OCI-LY1 (cell line): ENCODE data around the gene FDX1.

ENCODE experiments used
- H2AFZ ChIP-seq: fragments of 200-600 bp; sonication (generic), shearing (Covaris generic); 2 replicates; pipeline ENCODE4 v1.6.0; 2014; ENCODE audit warnings: antibody characterized with exemption, mild to moderate bottlenecking, low read length
- H3F3A ChIP-seq: fragments of 200-600 bp; sonication (generic), shearing (Covaris generic); 2 replicates; pipeline ENCODE4 v1.6.0; 2014; ENCODE audit warnings: mild to moderate bottlenecking, antibody characterized with exemption, low read length, moderate library complexity; ENCODE audit not compliant: insufficient read depth
- H3K27ac ChIP-seq: fragments of 200-600 bp; sonication (generic); 2 replicates; pipeline ENCODE4 v1.5.1; 2014; ENCODE audit warnings: low read length, mixed run types, mild to moderate bottlenecking, low read depth; ENCODE audit not compliant: poor library complexity, severe bottlenecking
- H3K27me3 ChIP-seq: fragments of 200-600 bp; sonication (generic); 2 replicates; pipeline ENCODE4 v1.6.0; 2014; ENCODE audit warnings: antibody characterized with exemption, mild to moderate bottlenecking, low read length, moderate library complexity; ENCODE audit not compliant: insufficient read depth
- H3K36me3 ChIP-seq: fragments of 200-600 bp; sonication (generic); 2 replicates; pipeline ENCODE4 v1.6.1; 2014; ENCODE audit warnings: mild to moderate bottlenecking, antibody characterized with exemption, low read length, moderate library complexity, mixed read lengths; ENCODE audit not compliant: insufficient read depth
- H3K4me1 ChIP-seq: fragments of 200-600 bp; sonication (generic); 2 replicates; pipeline ENCODE4 v1.5.1; 2014; ENCODE audit warnings: mild to moderate bottlenecking, low read length, moderate library complexity; ENCODE audit not compliant: insufficient read depth, severe bottlenecking
- H3K4me2 ChIP-seq: fragments of 200-600 bp; sonication (generic), shearing (Covaris generic); 2 replicates; pipeline ENCODE4 v1.6.1; 2014; ENCODE audit warnings: low read length
- H3K4me3 ChIP-seq: fragments of 200-600 bp; sonication (generic); 2 replicates; pipeline ENCODE4 v1.5.1; 2014; ENCODE audit warnings: low read length, low read depth, mild to moderate bottlenecking, mixed read lengths; ENCODE audit not compliant: poor library complexity, severe bottlenecking
- H3K79me2 ChIP-seq: fragments of 200-600 bp; shearing (Covaris generic); 2 replicates; pipeline ENCODE4 v1.6.1; 2016; ENCODE audit warnings: mixed run types, low read length, mixed read lengths; ENCODE audit not compliant: insufficient read depth
- H3K9ac ChIP-seq: fragments of 200-600 bp; sonication (generic), shearing (Covaris generic); 2 replicates; pipeline ENCODE4 v1.6.1; 2014; ENCODE audit warnings: mild to moderate bottlenecking, low read length, mixed read lengths
- H3K9me2 ChIP-seq: fragments of 200-600 bp; sonication (generic), shearing (Covaris generic); 2 replicates; pipeline ENCODE4 v1.6.1; 2014; ENCODE audit warnings: low read depth, mild to moderate bottlenecking, low read length, mixed read lengths
- H3K9me3 ChIP-seq: fragments of 200-600 bp; shearing (Covaris generic); 2 replicates; pipeline ENCODE4 v1.6.1; 2014; ENCODE audit warnings: low read length, mixed read lengths
- H4K20me1 ChIP-seq: fragments of 200-600 bp; sonication (generic), shearing (Covaris generic); 2 replicates; pipeline ENCODE4 v1.6.0; 2016; ENCODE audit warnings: mild to moderate bottlenecking, low read length; ENCODE audit not compliant: insufficient read depth
- EZH2 ChIP-seq: fragments of 200-600 bp; sonication (generic), shearing (Covaris generic); IDR thresholded peaks from 2 replicates; pipeline ENCODE4 v1.8.0; 2017; ENCODE audit warnings: borderline replicate concordance, mixed run types, mild to moderate bottlenecking, antibody characterized with exemption, low read length, moderate library complexity, mixed read lengths
- TF ChIP-seq, protein P1 (sequence below): fragments of 200-600 bp; sonication (generic), shearing (Covaris generic); IDR thresholded peaks from 2 replicates; pipeline ENCODE4 v1.5.1; 2017; ENCODE audit warnings: mild to moderate bottlenecking, antibody characterized with exemption, low read length, moderate library complexity, mixed read lengths

The FDX1 gene

DNA sequence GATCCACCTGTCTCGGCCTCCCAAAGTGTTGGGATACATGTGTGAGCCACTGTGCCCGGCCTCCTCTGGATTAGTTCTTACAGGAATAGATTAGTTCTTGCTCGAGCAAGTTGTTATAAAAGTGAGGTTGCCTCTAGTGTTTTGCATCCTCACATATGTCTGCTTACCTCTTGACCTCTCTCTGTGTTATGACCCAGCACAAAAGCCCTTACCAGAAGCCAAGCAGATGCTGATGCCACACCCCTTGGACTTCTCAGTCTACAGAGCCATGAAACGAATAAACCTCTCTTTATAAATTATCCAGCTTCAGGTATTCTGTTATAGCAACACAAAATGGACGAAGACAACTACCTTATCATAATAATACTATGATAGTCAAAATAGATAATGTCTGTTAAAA is 22.4 kb upstream of the FDX1 start:
- Histone ChIP-seq H3K4me2 (no peak overlapping the region), H3K9me3 (peaks cover 2% of the 10 kb centered on the region; the same call in 1 of the 2 replicates), H3K27ac (no peak overlapping the region), H3K4me1 (no peaks in the 10 kb centered on the region), H3K79me2 (no peaks in the 10 kb centered on the region), H3K36me3 (no peaks in the 10 kb centered on the region), H3K9ac (no peak overlapping the region), H4K20me1 (no peaks in the 10 kb centered on the region), H3K27me3 (peaks cover 7% of the 10 kb centered on the region; the same call in 1 of the 2 replicates), H3F3A (no peaks in the 10 kb centered on the region), H3K9me2 (no peaks in the 10 kb centered on the region), H2AFZ (no peak overlapping the region), H3K4me3 (no peak overlapping the region)
- TF ChIP-seq, protein P1, sequence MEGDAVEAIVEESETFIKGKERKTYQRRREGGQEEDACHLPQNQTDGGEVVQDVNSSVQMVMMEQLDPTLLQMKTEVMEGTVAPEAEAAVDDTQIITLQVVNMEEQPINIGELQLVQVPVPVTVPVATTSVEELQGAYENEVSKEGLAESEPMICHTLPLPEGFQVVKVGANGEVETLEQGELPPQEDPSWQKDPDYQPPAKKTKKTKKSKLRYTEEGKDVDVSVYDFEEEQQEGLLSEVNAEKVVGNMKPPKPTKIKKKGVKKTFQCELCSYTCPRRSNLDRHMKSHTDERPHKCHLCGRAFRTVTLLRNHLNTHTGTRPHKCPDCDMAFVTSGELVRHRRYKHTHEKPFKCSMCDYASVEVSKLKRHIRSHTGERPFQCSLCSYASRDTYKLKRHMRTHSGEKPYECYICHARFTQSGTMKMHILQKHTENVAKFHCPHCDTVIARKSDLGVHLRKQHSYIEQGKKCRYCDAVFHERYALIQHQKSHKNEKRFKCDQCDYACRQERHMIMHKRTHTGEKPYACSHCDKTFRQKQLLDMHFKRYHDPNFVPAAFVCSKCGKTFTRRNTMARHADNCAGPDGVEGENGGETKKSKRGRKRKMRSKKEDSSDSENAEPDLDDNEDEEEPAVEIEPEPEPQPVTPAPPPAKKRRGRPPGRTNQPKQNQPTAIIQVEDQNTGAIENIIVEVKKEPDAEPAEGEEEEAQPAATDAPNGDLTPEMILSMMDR = no peak
- no peak for TF ChIP-seq EZH2

DNA sequence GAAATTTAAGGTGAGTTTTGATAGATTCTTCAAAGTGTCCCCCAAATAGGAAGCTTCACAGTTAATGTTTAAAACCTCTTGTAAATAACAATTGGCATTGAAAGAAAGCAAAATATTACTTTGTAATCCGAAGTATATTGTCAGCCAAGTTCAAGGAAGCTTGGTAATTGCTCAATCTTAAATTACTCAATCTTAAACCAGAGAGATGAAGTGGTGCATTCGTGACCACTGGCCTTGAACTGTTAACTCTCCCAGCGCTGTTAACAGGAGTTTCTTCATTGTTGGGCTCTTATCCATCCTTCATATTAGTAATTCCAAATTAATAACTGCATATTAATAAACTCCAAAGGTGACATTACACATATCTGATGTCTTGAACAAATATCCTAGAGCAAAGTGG is 20.6 kb upstream of the FDX1 start:
- Histone ChIP-seq H3K9me3 (peaks cover 2% of the 10 kb centered on the region; the same call in 1 of the 2 replicates), H3K4me3 (no peak overlapping the region), H3K9me2 (no peaks in the 10 kb centered on the region), H3K27ac (no peak overlapping the region), H3K9ac (no peak overlapping the region), H3F3A (no peaks in the 10 kb centered on the region), H2AFZ (no peak overlapping the region), H3K4me1 (no peaks in the 10 kb centered on the region), H3K4me2 (no peak overlapping the region), H4K20me1 (no peaks in the 10 kb centered on the region), H3K79me2 (no peaks in the 10 kb centered on the region), H3K36me3 (no peaks in the 10 kb centered on the region), H3K27me3 (peaks cover 7% of the 10 kb centered on the region; the same call in 1 of the 2 replicates)
- TF ChIP-seq, protein P1 = no peak
- TF ChIP-seq EZH2 = no peak

DNA sequence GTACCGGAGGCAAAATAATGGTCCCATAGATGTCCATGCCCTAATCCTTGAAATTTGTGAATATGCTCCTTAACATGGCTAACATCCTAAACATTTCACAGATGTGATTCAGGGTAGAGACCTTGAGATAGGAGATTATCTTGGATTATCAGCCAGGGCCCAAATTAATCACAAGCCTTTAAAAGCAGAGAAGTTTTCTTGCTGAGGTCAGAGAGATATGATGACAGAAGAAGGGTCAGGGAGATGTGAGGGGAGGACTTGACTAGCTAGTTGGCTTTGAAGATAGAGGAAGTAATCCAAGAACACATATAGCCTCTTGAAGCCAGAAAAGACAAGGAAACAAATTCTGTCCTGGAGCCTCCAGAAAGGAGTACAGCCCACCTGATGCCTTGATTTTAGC is 19.1 kb upstream of the FDX1 start:
- Histone ChIP-seq H2AFZ (no peak overlapping the region), H4K20me1 (no peaks in the 10 kb centered on the region), H3K79me2 (no peaks in the 10 kb centered on the region), H3K9me2 (no peaks in the 10 kb centered on the region), H3K36me3 (no peaks in the 10 kb centered on the region), H3K4me2 (no peak overlapping the region), H3F3A (no peaks in the 10 kb centered on the region), H3K27ac (no peak overlapping the region), H3K4me1 (no peaks in the 10 kb centered on the region), H3K9ac (no peak overlapping the region), H3K4me3 (no peak overlapping the region), H3K9me3 (peaks cover 2% of the 10 kb centered on the region; the same call in 1 of the 2 replicates), H3K27me3 (peaks cover 7% of the 10 kb centered on the region; the same call in 1 of the 2 replicates)
- TF ChIP-seq EZH2 = no peak
- TF ChIP-seq, protein P1 = no peak
